ENCODE data around the gene HERC3.

HERC3 gene

GRCh38 chr4:88659055-88659889 is 67.0 kb downstream of the HERC3 start:
- H3K4me3 ChIP-seq (ENCODE audit: low read depth, low read length) = no peak overlapping the region

- no peak overlapping the region for H3K4me3 ChIP-seq (ENCODE audit: low read depth, low read length)
Measured at GRCh38 chr4:88659890-88660208, 67.6 kb downstream of the HERC3 start.

- no peak overlapping the region for H3K4me3 ChIP-seq (ENCODE audit: low read depth, low read length)
Measured at GRCh38 chr4:88660446-88661294, 68.4 kb downstream of the HERC3 start.

- H3K4me3 ChIP-seq (ENCODE audit: low read depth, low read length) = no peak overlapping the region
Measured at GRCh38 chr4:88661739-88662138, 69.5 kb downstream of the HERC3 start.

- H3K4me3 ChIP-seq (ENCODE audit: low read depth, low read length) = no peak overlapping the region
Measured at GRCh38 chr4:88672987-88673386, 80.7 kb downstream of the HERC3 start.

DNA sequence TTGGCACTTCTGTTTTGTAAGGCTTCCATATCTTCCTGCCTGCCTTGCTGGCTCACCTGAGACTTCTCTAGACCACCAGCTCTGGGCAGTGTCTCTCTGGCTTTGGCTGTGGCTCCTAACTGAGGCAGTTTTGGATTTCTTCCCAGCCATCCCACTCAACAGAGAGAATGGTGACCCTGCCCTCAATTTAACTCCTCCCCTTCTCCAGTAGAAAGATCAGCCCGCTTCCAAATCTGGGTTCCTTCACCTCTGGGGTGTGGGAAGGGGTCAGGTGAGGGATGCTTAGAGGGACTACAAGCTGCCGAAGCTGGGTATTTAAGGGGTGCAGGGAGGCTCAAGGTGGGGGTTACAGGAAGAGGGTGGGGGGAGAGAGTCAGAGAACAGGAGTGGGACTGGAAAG is 81.6 kb downstream of the HERC3 start:
- H3K4me3 ChIP-seq (ENCODE audit: low read depth, low read length) = no peak overlapping the region

DNA sequence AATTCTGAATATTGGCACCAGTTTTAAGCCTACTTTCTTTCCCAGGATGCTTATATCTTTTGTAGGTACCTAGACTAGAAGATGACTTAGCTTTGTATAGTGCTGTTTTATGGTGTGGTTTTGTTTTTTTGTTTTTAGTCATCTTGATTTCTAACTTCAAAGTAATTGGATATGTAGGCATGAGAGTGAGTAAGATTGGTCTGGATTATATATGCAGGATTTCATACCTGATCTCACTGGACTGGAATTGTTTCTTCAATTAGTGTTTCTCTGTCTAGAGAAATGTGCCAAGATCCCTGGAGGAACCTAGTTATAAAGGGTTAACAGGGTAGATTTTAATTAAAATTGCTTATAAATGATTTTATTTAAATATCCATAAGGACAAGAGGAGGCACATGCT is 82.3 kb downstream of the HERC3 start:
- no peak overlapping the region for H3K4me3 ChIP-seq (ENCODE audit: low read depth, low read length)

DNA sequence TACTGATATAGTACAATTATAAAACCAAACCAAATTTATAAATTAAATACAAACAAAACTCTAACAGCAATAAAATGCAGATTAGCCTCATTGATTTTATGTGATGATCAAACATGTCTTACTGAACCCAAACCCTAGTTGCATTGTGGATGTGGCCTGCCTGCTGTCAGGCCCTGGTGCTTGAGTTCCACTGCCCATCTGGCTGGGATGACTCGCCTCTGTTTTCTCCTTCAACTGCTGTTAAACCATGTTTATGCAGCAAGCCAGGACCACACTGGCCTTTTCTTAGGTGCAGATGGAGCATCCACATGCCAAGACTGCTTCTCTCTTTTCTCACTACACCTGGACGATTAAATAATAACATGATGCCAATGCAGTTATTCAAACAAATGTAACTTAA is 82.7 kb downstream of the HERC3 start:
- no peak overlapping the region for H3K4me3 ChIP-seq (ENCODE audit: low read depth, low read length)

DNA sequence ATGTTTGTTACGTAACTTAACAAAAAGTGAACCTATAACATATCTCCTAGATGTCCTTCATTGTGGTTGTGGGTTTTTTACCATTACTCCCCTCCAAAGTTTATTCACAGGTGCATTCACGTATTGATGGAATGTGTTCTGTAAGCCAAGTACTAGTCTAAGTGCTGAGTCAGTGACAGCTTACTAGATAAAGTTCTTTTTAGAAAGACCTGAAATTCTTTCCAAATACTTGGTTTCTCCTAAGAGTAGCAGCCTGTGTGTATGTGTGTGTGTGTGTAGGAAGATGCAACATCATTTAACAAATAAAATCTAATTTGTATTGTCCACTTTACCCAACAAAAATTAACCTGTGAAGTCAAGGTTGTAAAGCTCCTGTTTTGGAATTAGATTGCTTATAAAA is 83.3 kb downstream of the HERC3 start:
- no peak overlapping the region for H3K4me3 ChIP-seq (ENCODE audit: low read depth, low read length)

DNA sequence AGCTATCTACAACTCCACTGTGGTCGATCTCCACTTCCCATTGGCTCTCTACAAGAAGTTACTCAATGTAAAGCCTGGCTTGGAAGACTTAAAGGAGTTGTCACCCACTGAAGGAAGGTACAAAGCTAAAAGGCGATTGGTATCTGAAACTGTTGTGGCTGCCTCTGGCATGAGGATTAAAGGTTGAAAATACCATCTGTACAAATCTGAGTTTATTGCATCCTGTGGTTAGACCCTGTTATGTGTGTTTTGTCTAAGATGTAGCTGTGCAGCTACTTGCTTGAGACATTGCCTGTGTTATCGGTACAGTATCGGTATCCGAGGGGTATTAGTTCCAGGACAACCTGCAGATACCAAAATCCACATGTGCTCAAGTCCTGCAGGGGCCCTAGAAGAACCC is 88.9 kb downstream of the HERC3 start:
- H3K4me3 ChIP-seq (ENCODE audit: low read depth, low read length) = no peak overlapping the region

DNA sequence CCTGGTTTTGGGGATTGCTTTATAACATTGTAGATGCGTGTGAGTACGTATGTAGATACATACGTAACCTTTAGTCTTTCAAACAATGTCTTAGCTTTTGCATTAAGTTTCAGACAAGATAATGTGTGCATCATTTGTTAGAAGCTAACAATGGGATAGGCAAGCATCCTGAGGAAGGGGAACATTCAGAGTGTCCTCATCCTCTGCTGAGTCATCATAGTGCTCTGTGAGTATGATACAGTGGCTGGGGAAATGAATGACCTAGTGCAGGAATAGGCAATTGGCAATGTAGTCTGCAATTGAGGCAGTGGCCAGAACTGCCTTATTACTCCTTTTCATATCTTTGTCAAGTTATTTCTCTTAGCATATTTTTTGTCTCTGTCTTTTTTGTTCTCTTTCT is 98.1 kb downstream of the HERC3 start:
- H3K4me3 ChIP-seq (ENCODE audit: low read depth, low read length) = no peak overlapping the region

DNA sequence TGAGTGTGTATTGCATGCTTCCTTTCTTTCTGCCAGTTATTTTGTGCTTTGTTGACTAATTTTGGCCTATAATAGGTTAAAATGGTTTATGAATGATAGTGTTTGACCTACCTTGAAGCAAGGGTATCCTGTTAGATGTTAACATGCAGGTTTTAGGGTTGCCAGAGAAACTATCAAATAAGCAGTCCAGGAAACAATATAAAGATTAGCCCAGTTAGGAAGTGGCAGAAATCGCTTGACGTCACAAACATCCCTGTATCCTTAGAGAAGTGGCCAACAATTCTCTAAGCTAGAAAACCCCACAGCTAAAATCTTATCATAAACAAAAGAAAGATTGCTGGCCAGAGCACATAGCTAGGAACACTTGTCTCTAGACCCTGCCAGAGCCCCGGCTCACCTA is 101.5 kb downstream of the HERC3 start:
- H3K4me3 ChIP-seq (ENCODE audit: low read depth, low read length) = no peak overlapping the region

GRCh38 chr4:88696630-88697029 is 104.3 kb downstream of the HERC3 start:
- H3K4me3 ChIP-seq (ENCODE audit: low read depth, low read length) = no peak overlapping the region

- peak overlapping the region; percentile 31 for H3K4me3 ChIP-seq (ENCODE audit: low read depth, low read length)
Measured at GRCh38 chr4:88697141-88697540, 104.9 kb downstream of the HERC3 start.

- H3K4me3 ChIP-seq (ENCODE audit: low read depth, low read length) = peak within 1 kb of the TSS; percentile 31
Measured at GRCh38 chr4:88697588-88698329, 105.5 kb downstream of the HERC3 start, which contains the start of gene NAP1L5. TSS of gene NAP1L5 (minus strand) at chr4:88697829. CDS start at chr4:88697754, 75 bp downstream.

GRCh38 chr4:88698519-88698918 is 106.2 kb downstream of the HERC3 start:
- H3K4me3 ChIP-seq (ENCODE audit: low read depth, low read length) = no peak overlapping the region

GRCh38 chr4:88702782-88703181 is 110.5 kb downstream of the HERC3 start:
- no peak overlapping the region for H3K4me3 ChIP-seq (ENCODE audit: low read depth, low read length)

- H3K4me3 ChIP-seq (ENCODE audit: low read depth, low read length) = no peak overlapping the region
Measured at GRCh38 chr4:88705223-88705622, 112.9 kb downstream of the HERC3 start.

- no peak overlapping the region for H3K4me3 ChIP-seq (ENCODE audit: low read depth, low read length)
Measured at GRCh38 chr4:88705805-88706492, 113.7 kb downstream of the HERC3 start.

DNA sequence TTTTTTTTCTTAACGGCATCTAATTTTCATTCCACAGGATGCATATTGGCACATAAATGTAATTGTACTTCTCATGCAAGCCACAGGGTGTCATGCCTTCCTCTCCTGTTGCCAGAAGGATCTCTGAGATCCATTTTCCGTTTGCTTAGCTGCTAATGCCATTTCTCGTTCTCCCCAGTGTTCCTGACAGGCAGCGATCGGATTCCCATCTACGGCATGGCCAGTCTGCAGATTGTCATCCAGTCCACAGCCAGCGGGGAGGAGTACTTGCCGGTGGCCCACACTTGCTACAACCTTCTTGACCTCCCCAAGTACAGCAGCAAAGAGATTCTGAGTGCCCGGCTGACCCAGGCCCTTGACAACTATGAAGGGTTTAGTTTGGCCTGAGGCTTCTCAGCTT is 114.3 kb downstream of the HERC3 start:
- no peak overlapping the region for H3K4me3 ChIP-seq (ENCODE audit: low read depth, low read length)

DNA sequence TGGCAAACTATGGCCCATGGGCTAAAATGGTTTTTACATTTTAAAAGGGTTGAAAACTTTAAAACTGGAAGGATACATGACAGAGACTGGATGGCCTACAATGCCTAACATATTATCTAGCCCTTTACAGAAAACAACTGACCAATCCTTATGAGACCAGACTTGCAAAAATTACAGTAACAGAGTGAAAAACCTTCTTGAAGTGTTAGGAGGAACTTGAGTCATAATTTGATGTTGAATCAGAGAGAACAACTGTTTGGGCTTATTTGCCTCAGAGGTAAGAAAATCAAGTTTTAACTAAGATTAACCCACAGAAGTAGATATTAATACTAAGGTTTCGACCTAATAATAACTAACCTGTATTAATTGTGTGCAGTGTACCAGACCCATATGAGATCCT is 117.7 kb downstream of the HERC3 start:
- H3K4me3 ChIP-seq (ENCODE audit: low read depth, low read length) = no peak overlapping the region
